Immature natural killer cell (primary cell): Measurements from ENCODE around the gene FRMD5. TPM values are rescaled to one million over a fixed set of nuclear protein-coding genes. Genes with fewer than 3 reads are reported as not detected.

Experiments
- DNase-seq, 3 donors: peaks; one replicate each; pipeline ENCODE4 v3.0.0; 2022; ENCODE audit warnings: mixed read lengths in 1 of 3
- H3K27ac Mint-ChIP-seq, 6 donors: one replicate each; pipeline ENCODE4 v1.8.0; 2020; ENCODE audit warnings: mixed read lengths in 6 of 6, mild to moderate bottlenecking in 5 of 6, inconsistent platforms in 4 of 6, moderate library complexity in 3 of 6
- H3K27me3 Mint-ChIP-seq, 3 donors: one replicate each; pipeline ENCODE4 v1.8.0; 2020 to 2021; ENCODE audit warnings: low read depth in 3 of 3, mild to moderate bottlenecking in 3 of 3, mixed read lengths in 3 of 3, moderate library complexity in 3 of 3, inconsistent platforms in 1 of 3
- H3K36me3 Mint-ChIP-seq, 3 donors: one replicate each; pipeline ENCODE4 v1.8.0; 2020; ENCODE audit warnings: mixed read lengths in 3 of 3, inconsistent platforms in 2 of 3, mild to moderate bottlenecking in 2 of 3
- H3K4me1 Mint-ChIP-seq, 2 donors: one replicate each; pipeline ENCODE4 v1.8.0; 2020; ENCODE audit warnings: inconsistent platforms in 2 of 2, mild to moderate bottlenecking in 2 of 2, mixed read lengths in 2 of 2, moderate library complexity in 1 of 2
- H3K4me3 Mint-ChIP-seq, 5 donors: one replicate each; pipeline ENCODE4 v1.8.0; 2020; ENCODE audit warnings: mild to moderate bottlenecking in 5 of 5, mixed read lengths in 5 of 5, inconsistent platforms in 3 of 5, moderate library complexity in 3 of 5
- H3K9me3 Mint-ChIP-seq, 6 donors: one replicate each; pipeline ENCODE4 v1.8.0; 2020; ENCODE audit warnings: mild to moderate bottlenecking in 6 of 6, mixed read lengths in 6 of 6, inconsistent platforms in 4 of 6, moderate library complexity in 3 of 6
- polyA plus RNA-seq, 3 donors: library from polyadenylated mRNA; unstranded; fragments of 300-500 nt; fragmentation: Illumina TruSeq; gene quantifications; one replicate each; pipeline ENCODE4 v1.2.3, GENCODE V29; 2021

Gene FRMD5
- polyA plus RNA-seq, 3 donors from 2014 or later: 0.08 to 0.75 (median 0.21) TPM

- H3K4me3 Mint-ChIP-seq: peak overlapping the region; percentile 80 to 91 (median 87)
- no peak overlapping the region for H3K27ac Mint-ChIP-seq
- H3K4me1 Mint-ChIP-seq: peaks cover 18 to 19% of the 10 kb centered on the region in 2 donors
- peak; percentile 3 to 13 (median 10) for DNase-seq
- peaks cover 17 to 35% (median 24%) of the 10 kb centered on the region in 3 donors for H3K27me3 Mint-ChIP-seq
- no peaks in the 10 kb centered on the region for H3K36me3 Mint-ChIP-seq
- no peaks in the 10 kb centered on the region for H3K9me3 Mint-ChIP-seq
Observed at GRCh38 chr15:44194323-44195150, 534 bp downstream of the FRMD5 start.

- peaks cover 17 to 35% (median 25%) of the 10 kb centered on the region in 3 donors for H3K27me3 Mint-ChIP-seq
Observed at GRCh38 chr15:44193651-44194322, 1.3 kb downstream of the FRMD5 start.

GRCh38 chr15:44188795-44189194, 6.3 kb downstream of the FRMD5 start:
- peaks cover 1 to 4% of the 10 kb centered on the region in 2 donors for H3K4me1 Mint-ChIP-seq
- H3K27me3 Mint-ChIP-seq: peaks cover 9 to 10% (median 10%) of the 10 kb centered on the region in 3 donors
- no peak overlapping the region for H3K27ac Mint-ChIP-seq
- DNase-seq: no peak
- no peak overlapping the region for H3K4me3 Mint-ChIP-seq
- no peaks in the 10 kb centered on the region for H3K36me3 Mint-ChIP-seq
- no peaks in the 10 kb centered on the region for H3K9me3 Mint-ChIP-seq

More at GRCh38 chr15:44193651-44194322, 1.3 kb downstream of the FRMD5 start:
- Mint-ChIP-seq H3K27ac (no peak overlapping the region), H3K9me3 (no peaks in the 10 kb centered on the region), H3K4me3 (peak overlapping the region; percentile 64 to 81 (median 70)), H3K36me3 (no peaks in the 10 kb centered on the region), H3K4me1 (peaks cover 18 to 19% of the 10 kb centered on the region in 2 donors)
- no peak for DNase-seq

- Mint-ChIP-seq H3K9me3 (no peaks in the 10 kb centered on the region), H3K27me3 (peaks cover 3 to 4% (median 4%) of the 10 kb centered on the region in 3 donors), H3K36me3 (no peaks in the 10 kb centered on the region), H3K27ac (no peak overlapping the region), H3K4me3 (no peak overlapping the region), H3K4me1 (no peaks in the 10 kb centered on the region)
- DNase-seq: no peak
Observed at GRCh38 chr15:44186705-44187104, 8.4 kb downstream of the FRMD5 start.

GRCh38 chr15:44183363-44183762, 11.7 kb downstream of the FRMD5 start:
- H3K36me3 Mint-ChIP-seq: no peaks in the 10 kb centered on the region
- H3K27ac Mint-ChIP-seq: no peak overlapping the region
- H3K27me3 Mint-ChIP-seq: peaks cover 0 to 4% (median 1%) of the 10 kb centered on the region in 3 donors
- H3K4me3 Mint-ChIP-seq: no peak overlapping the region
- DNase-seq: no peak
- no peaks in the 10 kb centered on the region for H3K9me3 Mint-ChIP-seq
- no peaks in the 10 kb centered on the region for H3K4me1 Mint-ChIP-seq

GRCh38 chr15:44181410-44181809, 13.7 kb downstream of the FRMD5 start:
- Mint-ChIP-seq H3K36me3 (no peaks in the 10 kb centered on the region), H3K27me3 (peaks cover 2 to 6% (median 4%) of the 10 kb centered on the region in 3 donors), H3K4me3 (no peak overlapping the region), H3K4me1 (no peaks in the 10 kb centered on the region), H3K9me3 (no peaks in the 10 kb centered on the region), H3K27ac (no peak overlapping the region)
- DNase-seq: no peak

GRCh38 chr15:44177139-44177538, 17.9 kb downstream of the FRMD5 start:
- Mint-ChIP-seq H3K9me3 (no peaks in the 10 kb centered on the region), H3K36me3 (no peaks in the 10 kb centered on the region), H3K27me3 (peaks cover 4 to 7% (median 5%) of the 10 kb centered on the region in 3 donors), H3K4me1 (no peaks in the 10 kb centered on the region), H3K4me3 (no peak overlapping the region), H3K27ac (no peak overlapping the region)
- no peak for DNase-seq

GRCh38 chr15:44173813-44174212, 21.3 kb downstream of the FRMD5 start:
- Mint-ChIP-seq H3K9me3 (no peaks in the 10 kb centered on the region), H3K27me3 (peaks cover 0 to 10% (median 6%) of the 10 kb centered on the region in 3 donors), H3K4me3 (no peak overlapping the region), H3K36me3 (no peaks in the 10 kb centered on the region), H3K4me1 (no peaks in the 10 kb centered on the region), H3K27ac (no peak overlapping the region)
- DNase-seq: no peak

GRCh38 chr15:44163370-44163769, 31.7 kb downstream of the FRMD5 start:
- no peaks in the 10 kb centered on the region for H3K4me1 Mint-ChIP-seq
- H3K36me3 Mint-ChIP-seq: no peaks in the 10 kb centered on the region
- no peak overlapping the region for H3K27ac Mint-ChIP-seq
- no peak overlapping the region for H3K4me3 Mint-ChIP-seq
- peaks cover 3 to 11% (median 5%) of the 10 kb centered on the region in 3 donors for H3K27me3 Mint-ChIP-seq
- DNase-seq: no peak
- H3K9me3 Mint-ChIP-seq: no peaks in the 10 kb centered on the region

- Mint-ChIP-seq H3K4me3 (no peak overlapping the region), H3K27ac (no peak overlapping the region), H3K9me3 (no peaks in the 10 kb centered on the region), H3K36me3 (no peaks in the 10 kb centered on the region), H3K27me3 (peaks cover 3 to 16% (median 5%) of the 10 kb centered on the region in 3 donors), H3K4me1 (no peaks in the 10 kb centered on the region)
- no peak for DNase-seq
Observed at GRCh38 chr15:44160796-44161195, 34.3 kb downstream of the FRMD5 start.

GRCh38 chr15:44159492-44159891, 35.6 kb downstream of the FRMD5 start:
- no peak for DNase-seq
- Mint-ChIP-seq H3K4me3 (no peak overlapping the region), H3K27me3 (peaks cover 0 to 16% (median 4%) of the 10 kb centered on the region in 3 donors), H3K4me1 (no peaks in the 10 kb centered on the region), H3K36me3 (no peaks in the 10 kb centered on the region), H3K27ac (no peak overlapping the region), H3K9me3 (no peaks in the 10 kb centered on the region)

GRCh38 chr15:44158111-44158510, 37.0 kb downstream of the FRMD5 start:
- H3K4me1 Mint-ChIP-seq: no peaks in the 10 kb centered on the region
- peaks cover 0 to 16% (median 2%) of the 10 kb centered on the region in 3 donors for H3K27me3 Mint-ChIP-seq
- no peak for DNase-seq
- no peaks in the 10 kb centered on the region for H3K9me3 Mint-ChIP-seq
- no peak overlapping the region for H3K27ac Mint-ChIP-seq
- H3K36me3 Mint-ChIP-seq: no peaks in the 10 kb centered on the region
- H3K4me3 Mint-ChIP-seq: no peak overlapping the region

GRCh38 chr15:44157679-44158078, 37.4 kb downstream of the FRMD5 start:
- peaks cover 0 to 16% (median 3%) of the 10 kb centered on the region in 3 donors for H3K27me3 Mint-ChIP-seq
- H3K4me1 Mint-ChIP-seq: no peaks in the 10 kb centered on the region
- no peak overlapping the region for H3K27ac Mint-ChIP-seq
- no peak overlapping the region for H3K4me3 Mint-ChIP-seq
- no peak for DNase-seq
- H3K36me3 Mint-ChIP-seq: no peaks in the 10 kb centered on the region
- no peaks in the 10 kb centered on the region for H3K9me3 Mint-ChIP-seq

- DNase-seq: no peak
- no peaks in the 10 kb centered on the region for H3K9me3 Mint-ChIP-seq
- no peaks in the 10 kb centered on the region for H3K4me1 Mint-ChIP-seq
- no peaks in the 10 kb centered on the region for H3K36me3 Mint-ChIP-seq
- H3K4me3 Mint-ChIP-seq: no peak overlapping the region
- H3K27ac Mint-ChIP-seq: no peak overlapping the region
- peaks cover 5 to 6% (median 6%) of the 10 kb centered on the region in 3 donors for H3K27me3 Mint-ChIP-seq
Observed at GRCh38 chr15:44153352-44153751, 41.7 kb downstream of the FRMD5 start.
